Suprapubic skin (tissue), 3 donors: Measurements from ENCODE around the gene OARD1.

ENCODE experiments used
- CTCF ChIP-seq, 2 donors: fragments of 200-600 bp in 1 of 2; fragments of 450-650 bp in 1 of 2; sonication (generic) in 1 of 2; IDR thresholded peaks; one replicate each; pipeline ENCODE4 v1.5.1; 2016 to 2019; ENCODE audit warnings: antibody characterized with exemption in 2 of 2, mild to moderate bottlenecking in 1 of 2, moderate library complexity in 1 of 2
- POLR2A ChIP-seq, 2 donors: fragments of 450-650 bp; IDR thresholded peaks; one replicate each; pipeline ENCODE4 v1.6.1; 2017; ENCODE audit warnings: antibody characterized with exemption in 2 of 2, mild to moderate bottlenecking in 2 of 2, moderate library complexity in 2 of 2

- no peak for TF ChIP-seq CTCF (IDR thresholded peaks at IDR 0.05)
- no peak for TF ChIP-seq POLR2A (IDR thresholded peaks at IDR 0.05)
Measured at GRCh38 chr6:41072836-41073202, 663 bp upstream of the OARD1 start, which contains the start of gene NFYA.
